HFFc6 (cell line): Measurements from ENCODE around the gene RADIL. TPM values are rescaled to one million over a fixed set of nuclear protein-coding genes. Genes with fewer than 3 reads are reported as not detected.

ENCODE experiments used
- DNase-seq: peaks from one replicate; pipeline ENCODE4 v3.0.0-alpha.2; 2018
- H3K27ac Mint-ChIP-seq: 2 replicates; pipeline ENCODE4 v1.8.0; 2020; ENCODE audit warnings: mild to moderate bottlenecking, mixed read lengths
- H3K27me3 Mint-ChIP-seq: 2 replicates; pipeline ENCODE4 v1.8.0; 2021; ENCODE audit warnings: mild to moderate bottlenecking, moderate library complexity, mixed read lengths; ENCODE audit not compliant: insufficient read depth
- H3K36me3 Mint-ChIP-seq: 2 replicates; pipeline ENCODE4 v1.8.0; 2021; ENCODE audit warnings: low read depth, mixed read lengths
- H3K4me1 Mint-ChIP-seq: 2 replicates; pipeline ENCODE4 v1.8.0; 2020; ENCODE audit warnings: low read depth, mixed read lengths
- H3K4me3 Mint-ChIP-seq: 2 replicates; pipeline ENCODE4 v1.8.0; 2020; ENCODE audit warnings: mild to moderate bottlenecking, moderate library complexity, mixed read lengths
- H3K9me3 Mint-ChIP-seq: 2 replicates; pipeline ENCODE4 v1.8.0; 2020; ENCODE audit warnings: mild to moderate bottlenecking, mixed read lengths
- CTCF ChIP-seq: fragments of 200-600 bp; sonication (generic); IDR thresholded peaks from 2 replicates; pipeline ENCODE4 v1.5.0; 2021; ENCODE audit warnings: antibody characterized with exemption, mild to moderate bottlenecking
- microRNA-seq: library from miRNA; unstranded; fragments of <30 nt; microRNA quantifications from one replicate; pipeline ENCODE4, GENCODE V29; 2019
- total RNA-seq, 6 experiments: library from RNA; stranded (reverse); fragmentation: NEBNext Ultra II Directional; extraction: Animal tissue kit (Norgen Biotek cat#: 25700); gene quantifications; 2 replicates in 1 of 6; 3 replicates in 5 of 6; pipeline ENCODE4 v1.2.3, GENCODE V29; 2021

The RADIL gene
- total RNA-seq, 6 experiments from 2014 or later, result 0.09 to 0.43 (median 0.24) TPM

- no peak for TF ChIP-seq CTCF
- no peak overlapping the region for H3K4me3 Mint-ChIP-seq
- H3K9me3 Mint-ChIP-seq, result no peaks in the 10 kb centered on the region; the same call in 1 of the 2 replicates
- no peak for DNase-seq
- peaks cover 26% of the 10 kb centered on the region for H3K36me3 Mint-ChIP-seq
- no peaks in the 10 kb centered on the region; the same call in 1 of the 2 replicates for H3K27me3 Mint-ChIP-seq
- H3K4me1 Mint-ChIP-seq, result peaks cover 28% of the 10 kb centered on the region
- H3K27ac Mint-ChIP-seq, result no peak overlapping the region
Measured at GRCh38 chr7:4749363-4749762, 134.2 kb downstream of the RADIL start.

Small RNAs within 50 kb of the gene (microRNA-seq; reads per million reads assigned to microRNA genes)
- not detected for gene MIR4656

Other genes starting within 250 kb of the RADIL start
- 10 to 100 TPM; 33.8 to 39.4 (median 36.2) TPM for gene FOXK1, start 201.4 kb downstream of the RADIL start, total RNA-seq
- 10 to 100 TPM; 39.8 to 50.4 (median 42.1) TPM for gene AP5Z1, start 108.1 kb downstream of the RADIL start, total RNA-seq
- gene PAPOLB, start 21.7 kb downstream of the RADIL start, total RNA-seq, result not detected
- gene MMD2, start 75.5 kb upstream of the RADIL start, total RNA-seq, result not detected
- 1 to 10 TPM; 7.0 to 8.2 (median 8.0) TPM for gene RBAK, start 162.1 kb upstream of the RADIL start, total RNA-seq